Measurements from ENCODE around the gene KRT75. TPM values are rescaled to one million over a fixed set of nuclear protein-coding genes. Genes with fewer than 3 reads are reported as not detected.

KRT75 gene
- total RNA-seq, 1 experiment from 2014 or later, result not detected

DNA sequence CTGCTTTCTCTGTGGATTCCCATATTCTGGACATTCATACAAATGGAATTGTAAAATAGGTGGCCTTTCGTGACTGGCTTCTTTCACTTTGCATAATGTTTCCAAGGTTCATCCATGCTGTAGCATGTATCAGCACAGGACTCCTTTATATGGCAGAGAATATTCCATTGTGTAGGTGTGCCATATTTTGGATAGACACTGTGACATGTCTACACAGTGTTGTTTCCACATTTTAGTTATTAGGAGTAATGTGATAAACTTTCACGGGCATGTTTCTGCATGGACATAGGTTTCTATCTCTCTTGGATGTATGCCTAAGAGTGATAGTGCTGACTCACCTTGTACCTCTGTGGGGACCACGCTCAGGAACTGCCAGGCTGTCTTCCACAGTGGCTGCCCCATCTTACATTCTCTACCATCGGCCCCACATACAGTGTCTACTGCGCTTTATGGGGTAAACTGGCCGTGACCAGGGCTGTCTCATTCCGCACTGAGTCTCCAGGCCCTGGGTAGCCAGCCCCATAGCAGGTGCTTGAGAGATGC lies 41.6 kb downstream of the KRT75 start:
- ChIA-PET POLR2A (no interaction called here), CTCF (interaction anchor here (0.7 to 2.5 kb wide), 8 partner anchors 12 to 588 kb away, joined by 3 to 10 read pairs (median 4); no protein-coding TSS in a partner anchor), RAD21 (ENCODE audit: low non-redundant PET in 1 of 2, low total read pairs in 2 of 2, uncharacterized antibody in 2 of 2, unreplicated experiment in 2 of 2) (interaction anchor here in 1 of 2 experiments (2.1 to 2.4 kb wide), 2 partner anchors 478 to 487 kb away, joined by 5 to 6 read pairs; no protein-coding TSS in a partner anchor)
- ATAC-seq, result no peak
- no peak overlapping the region for H3K27ac ChIP-seq (ENCODE audit: low read depth, low read length)
- H3K9me2 ChIP-seq (ENCODE audit: insufficient read depth), result no peaks in the 10 kb centered on the region
- no peak overlapping the region for H3K9ac ChIP-seq (ENCODE audit: low read length)
- H3K27me3 ChIP-seq (ENCODE audit: insufficient read depth, low read length), result no peaks in the 10 kb centered on the region
- H2AFZ ChIP-seq (ENCODE audit: low read depth, low read length, poor library complexity, severe bottlenecking), result no peak overlapping the region
- no peak overlapping the region for H3K4me3 ChIP-seq (replicated peaks in 1 of 2; ENCODE audit: low read depth in 1 of 2, low read length in 2 of 2)
- H4K20me1 ChIP-seq (ENCODE audit: insufficient read depth), result no peaks in the 10 kb centered on the region
- BruUV-seq (replicated peaks), result no TSS peak
- intact Hi-C loops (cut with micrococcal nuclease), result loop anchor here (5.0 kb wide), 1 partner anchor 190 kb away; no protein-coding TSS in a partner anchor
- H3K79me2 ChIP-seq (ENCODE audit: insufficient read depth, low read length), result no peaks in the 10 kb centered on the region
- no peak for DNase-seq (ENCODE audit: low read depth, low spot score)
- H3K36me3 ChIP-seq (ENCODE audit: control insufficient read depth in 1 of 2, insufficient read depth in 2 of 2, low read length in 2 of 2), result no peaks in the 10 kb centered on the region
- TF ChIP-seq YY1 (IDR thresholded peaks at IDR 0.05; ENCODE audit: extremely low read depth, insufficient replicate concordance, low read depth, low read length) (no peak), ZBTB33 (IDR thresholded peaks at IDR 0.05; ENCODE audit: extremely low read depth, insufficient replicate concordance, low read length) (no peak), RAD21 (IDR thresholded peaks at IDR 0.05; ENCODE audit: low read depth) (no peak), ZNF274 (IDR thresholded peaks at IDR 0.05; ENCODE audit: low read depth, low read length) (no peak), TCF7L2 (IDR thresholded peaks at IDR 0.05; ENCODE audit: borderline replicate concordance, extremely low read depth, insufficient read depth, insufficient read length) (no peak), CBX3 (IDR thresholded peaks at IDR 0.05; ENCODE audit: low read depth) (no peak), CEBPB (IDR thresholded peaks at IDR 0.05; ENCODE audit: low read depth) (no peak), FOSL1 (IDR thresholded peaks at IDR 0.05; ENCODE audit: low read depth) (no peak), EGR1 (IDR thresholded peaks at IDR 0.05; ENCODE audit: low read depth) (no peak), CTCF (IDR thresholded peaks at IDR 0.05 in 2 of 3, conservative IDR thresholded peaks at IDR 0.05 in 1 of 3; ENCODE audit: borderline replicate concordance in 1 of 3, insufficient read depth in 1 of 3, low read depth in 2 of 3, low read length in 2 of 3) (no peak), EZH2phosphoT487 (IDR thresholded peaks at IDR 0.05; ENCODE audit: borderline replicate concordance) (no peak), ZFX (IDR thresholded peaks at IDR 0.05) (no peak), JUND (IDR thresholded peaks at IDR 0.05) (no peak), SIN3A (IDR thresholded peaks at IDR 0.05; ENCODE audit: low read depth) (no peak), EZH2 (IDR thresholded peaks at IDR 0.05) (no peak)
- TF ChIP-seq, protein P1, sequence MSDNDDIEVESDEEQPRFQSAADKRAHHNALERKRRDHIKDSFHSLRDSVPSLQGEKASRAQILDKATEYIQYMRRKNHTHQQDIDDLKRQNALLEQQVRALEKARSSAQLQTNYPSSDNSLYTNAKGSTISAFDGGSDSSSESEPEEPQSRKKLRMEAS (IDR thresholded peaks at IDR 0.05), result no peak
- H3K4me1 ChIP-seq (ENCODE audit: control insufficient read depth in 1 of 2, insufficient read depth in 2 of 2, low read length in 2 of 2), result peaks cover 0 to 25% of the 10 kb centered on the region in 2 experiments; a peak in 1 of 4 replicates
- no peaks in the 10 kb centered on the region for H3K9me3 ChIP-seq (ENCODE audit: control insufficient read depth in 1 of 2, insufficient read depth in 1 of 2, low read depth in 1 of 2, low read length in 2 of 2)
- H3K4me2 ChIP-seq (ENCODE audit: low read length), result no peak overlapping the region
